ENCODE data around the gene ANKRD34B. TPM values are rescaled to one million over a fixed set of nuclear protein-coding genes. Genes with fewer than 3 reads are reported as not detected.

Gene ANKRD34B
- not detected in 2 replicates for total RNA-seq

DNA sequence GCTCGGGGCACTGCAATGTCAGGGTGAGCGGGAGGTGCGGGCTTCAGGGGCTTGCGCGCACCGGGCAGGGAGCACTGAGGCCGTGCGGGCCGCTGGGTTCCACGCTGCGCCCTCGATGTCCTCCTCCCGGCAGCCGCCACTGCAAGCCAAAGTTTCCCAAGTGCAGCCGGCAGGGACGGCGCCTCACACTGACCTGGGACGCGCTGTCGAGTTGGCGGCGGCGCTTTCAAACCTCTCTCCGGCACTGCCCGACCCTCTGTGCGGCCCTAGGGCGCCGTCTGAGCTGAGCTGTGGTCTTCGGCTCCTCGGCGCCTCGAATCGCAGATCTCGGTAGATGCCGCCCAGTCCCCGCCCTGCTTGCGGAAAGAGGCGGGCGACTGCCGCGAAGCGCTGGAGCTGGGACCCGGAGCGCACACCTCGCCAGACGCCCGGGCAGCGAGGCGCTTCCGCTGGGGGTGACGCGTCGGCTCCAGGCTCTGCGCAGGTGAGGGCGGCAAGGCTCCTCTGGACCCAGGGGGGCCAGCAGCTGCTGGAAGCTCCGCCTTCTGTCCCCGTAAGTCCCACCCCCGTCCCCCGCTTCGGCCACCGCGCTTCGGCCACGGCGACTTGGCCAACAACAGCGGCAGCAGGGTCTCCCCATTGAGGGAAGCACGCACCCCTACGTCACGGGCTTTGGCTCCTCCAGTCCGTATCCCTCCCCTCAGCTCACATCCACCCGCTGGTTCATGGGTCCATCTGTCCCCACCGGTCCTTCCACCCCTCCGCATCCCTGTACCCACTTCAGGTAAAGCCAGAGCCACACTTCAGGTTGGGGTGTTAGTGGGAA, at the start of gene ANKRD34B:
Gene ANKRD34B (minus strand): TSS at position 320 of the 826 bp plus-strand sequence. CDS start 10,261 bp downstream, outside the sequence.

Small RNAs within 50 kb of the gene (small RNA-seq; reads per million reads assigned to genes)
- gene DBIP2 = not detected

Other genes with a start within 250 kb of the ANKRD34B start
- 23.2 and 29.2 TPM in 2 replicates for gene ZFYVE16, start 162.2 kb downstream of the ANKRD34B start, total RNA-seq
- gene FAM151B, start 82.2 kb downstream of the ANKRD34B start, total RNA-seq = 1.6 and 3.3 TPM in 2 replicates
- gene MSH3, start 84.4 kb upstream of the ANKRD34B start, total RNA-seq = 13.1 and 20.8 TPM in 2 replicates
- 16.0 and 30.1 TPM in 2 replicates for gene DHFR, start 84.7 kb upstream of the ANKRD34B start, total RNA-seq

Data from vein endothelial cell (primary cell).